ENCODE data around the gene SHROOM3. TPM values are rescaled to one million over a fixed set of nuclear protein-coding genes. Genes with fewer than 3 reads are reported as not detected.

SHROOM3 gene
- total RNA-seq, 2 donors from 2014 or later, result 30.6 to 30.9 TPM

- no peaks in the 10 kb centered on the region for H3K36me3 ChIP-seq
- H3K9me3 ChIP-seq, result peaks cover 0 to 5% of the 10 kb centered on the region in 2 donors
- TF ChIP-seq CTCF (IDR thresholded peaks at IDR 0.05), result no peak
- peak overlapping the region; percentile 52 to 53 for H3K27ac ChIP-seq
- H3K4me1 ChIP-seq, result no peaks in the 10 kb centered on the region
- H3K4me3 ChIP-seq, result no peak overlapping the region
- DNase-seq (ENCODE audit: low spot score), result no peak
- no peaks in the 10 kb centered on the region for H3K27me3 ChIP-seq
Measured at GRCh38 chr4:76458825-76459224, 23.8 kb downstream of the SHROOM3 start.

GRCh38 chr4:76459291-76459723 lies 24.3 kb downstream of the SHROOM3 start:
- H3K9me3 ChIP-seq, result peaks cover 0 to 6% of the 10 kb centered on the region in 2 donors
- H3K36me3 ChIP-seq, result no peaks in the 10 kb centered on the region
- H3K4me1 ChIP-seq, result no peaks in the 10 kb centered on the region
- H3K27ac ChIP-seq, result peak overlapping the region; percentile 52 to 53
- no peaks in the 10 kb centered on the region for H3K27me3 ChIP-seq
- TF ChIP-seq CTCF (IDR thresholded peaks at IDR 0.05), result no peak
- H3K4me3 ChIP-seq, result no peak overlapping the region
- DNase-seq (ENCODE audit: low spot score), result no peak

- no peak for DNase-seq (ENCODE audit: low spot score)
- H3K27ac ChIP-seq, result no peak overlapping the region
- no peak overlapping the region for H3K4me3 ChIP-seq
- no peaks in the 10 kb centered on the region for H3K36me3 ChIP-seq
- no peaks in the 10 kb centered on the region for H3K27me3 ChIP-seq
- TF ChIP-seq CTCF (IDR thresholded peaks at IDR 0.05), result no peak
- H3K9me3 ChIP-seq, result peaks cover 0 to 6% of the 10 kb centered on the region in 2 donors
- H3K4me1 ChIP-seq, result no peaks in the 10 kb centered on the region
Measured at GRCh38 chr4:76463568-76463967, 28.5 kb downstream of the SHROOM3 start.

- Histone ChIP-seq H3K27me3 (no peaks in the 10 kb centered on the region), H3K27ac (no peak overlapping the region), H3K36me3 (no peaks in the 10 kb centered on the region), H3K9me3 (no peaks in the 10 kb centered on the region), H3K4me1 (no peaks in the 10 kb centered on the region), H3K4me3 (no peak overlapping the region)
- TF ChIP-seq CTCF (IDR thresholded peaks at IDR 0.05), result no peak
- no peak for DNase-seq (ENCODE audit: low spot score)
Measured at GRCh38 chr4:76470064-76470463, 35.0 kb downstream of the SHROOM3 start.

- TF ChIP-seq CTCF (IDR thresholded peaks at IDR 0.05), result no peak
- Histone ChIP-seq H3K9me3 (no peaks in the 10 kb centered on the region), H3K4me1 (no peaks in the 10 kb centered on the region), H3K36me3 (no peaks in the 10 kb centered on the region), H3K4me3 (no peak overlapping the region), H3K27ac (no peak overlapping the region), H3K27me3 (no peaks in the 10 kb centered on the region)
- DNase-seq (ENCODE audit: low spot score), result no peak
Measured at GRCh38 chr4:76470532-76470931, 35.5 kb downstream of the SHROOM3 start.

- Histone ChIP-seq H3K9me3 (peaks cover 0 to 9% of the 10 kb centered on the region in 2 donors), H3K27me3 (no peaks in the 10 kb centered on the region), H3K4me1 (no peaks in the 10 kb centered on the region), H3K4me3 (no peak overlapping the region), H3K27ac (no peak overlapping the region), H3K36me3 (no peaks in the 10 kb centered on the region)
- no peak for TF ChIP-seq CTCF (IDR thresholded peaks at IDR 0.05)
- DNase-seq (ENCODE audit: low spot score), result no peak
Measured at GRCh38 chr4:76476571-76476970, 41.5 kb downstream of the SHROOM3 start.
